T-helper 2 cell (primary cell): Measurements from ENCODE around the gene PPP1R11.
"Not testable (repeated sequence)": the region's sequence is repeated elsewhere in the genome, so short reads cannot be mapped to it uniquely, and the experiment has no call there.

Experiments used
- DNase-seq, 5 experiments: peaks; one replicate each; pipeline versions ENCODE4 v3.0.0 to v3.0.0-alpha.2; 2012 to 2022

Gene PPP1R11

GRCh38 chr6:30100154-30100553 lies 33.2 kb downstream of the PPP1R11 start:
- DNase-seq = no peak

- DNase-seq = no peak
These were observed 33.8 kb downstream of the PPP1R11 start for GRCh38 chr6:30100585-30101443.

GRCh38 chr6:30101444-30102413 lies 34.7 kb downstream of the PPP1R11 start:
- DNase-seq = peak; percentile 41 to 60 (median 51)

- no peak for DNase-seq
These were observed 35.5 kb downstream of the PPP1R11 start for GRCh38 chr6:30102414-30102969.

- peak; percentile 49 to 84 (median 72) for DNase-seq
These were observed 36.2 kb downstream of the PPP1R11 start for GRCh38 chr6:30102970-30103871.

- DNase-seq = no peak
These were observed 36.8 kb downstream of the PPP1R11 start for GRCh38 chr6:30103872-30104179.

GRCh38 chr6:30104661-30105060 lies 37.7 kb downstream of the PPP1R11 start:
- DNase-seq = no peak

GRCh38 chr6:30111266-30111856 lies 44.4 kb downstream of the PPP1R11 start:
- no peak for DNase-seq

- DNase-seq = no peak
These were observed 45.5 kb downstream of the PPP1R11 start for GRCh38 chr6:30112402-30112994.

- DNase-seq = no peak
These were observed 46.2 kb downstream of the PPP1R11 start, which contains the start of gene TRIM31 for GRCh38 chr6:30113003-30113759. TRIM31 (minus strand) TSS chr6:30113090; CDS start chr6:30112805, 285 bp downstream.

GRCh38 chr6:30113841-30114240 lies 46.8 kb downstream of the PPP1R11 start:
- DNase-seq = no peak

GRCh38 chr6:30116724-30117123 lies 49.7 kb downstream of the PPP1R11 start:
- no peak for DNase-seq

GRCh38 chr6:30118691-30119090 lies 51.7 kb downstream of the PPP1R11 start:
- not testable (repeated sequence) for DNase-seq
